Naive thymus-derived CD4-positive, alpha-beta T cell (primary cell): ENCODE measurements around the gene NDUFAB1. TPM values are rescaled to one million over a fixed set of nuclear protein-coding genes. Genes with fewer than 3 reads are reported as not detected.

Experiments used
- ATAC-seq: fragments of 150-1000 bp; cut with Tn5 transposase; 2 replicates; pipeline ENCODE4 v1.10.0; 2021; ENCODE audit warnings: mild to moderate bottlenecking, moderate library complexity
- CTCF ChIA-PET: fragments of 350-600 bp; sonication (Branson Sonifier 250); formaldehyde crosslinking; loops from one replicate; lab custom pipeline; 2021; ENCODE audit warnings: antibody characterized with exemption; lab: Charles Lee
- POLR2A ChIA-PET: fragments of 350-600 bp; sonication (Branson Sonifier 250); formaldehyde crosslinking; loops from one replicate; lab custom pipeline; 2021; ENCODE audit warnings: antibody characterized with exemption, inconsistent platforms; lab: Charles Lee
- DNase-seq, 9 donors: peaks; one replicate each; pipeline versions ENCODE4 v3.0.0 to v3.0.0-alpha.2; 2020 to 2022; ENCODE audit warnings: mixed read lengths in 1 of 9
- H3K27ac ChIP-seq: one replicate; pipeline ENCODE4 v1.7.0; 2013; ENCODE audit warnings: mild to moderate bottlenecking, low read depth, low read length, moderate library complexity
- H3K27me3 ChIP-seq, 2 donors: one replicate each; pipeline ENCODE4 v1.7.0; 2013; ENCODE audit warnings: low read length in 2 of 2, mild to moderate bottlenecking in 2 of 2, moderate library complexity in 2 of 2; ENCODE audit not compliant: control insufficient read depth in 2 of 2, insufficient read depth in 2 of 2
- H3K36me3 ChIP-seq, 3 experiments: 1 replicate in 2 of 3; 2 replicates in 1 of 3; pipeline ENCODE4 v1.7.0; 2013; ENCODE audit warnings: low read length in 3 of 3, mild to moderate bottlenecking in 3 of 3, moderate library complexity in 1 of 3; ENCODE audit not compliant: insufficient read depth in 3 of 3, control insufficient read depth in 2 of 3
- H3K4me1 ChIP-seq, 2 donors: one replicate each; pipeline ENCODE4 v1.7.0; 2013; ENCODE audit warnings: low read length in 2 of 2, mild to moderate bottlenecking in 2 of 2, moderate library complexity in 1 of 2; ENCODE audit not compliant: control insufficient read depth in 2 of 2, insufficient read depth in 2 of 2
- H3K4me3 ChIP-seq: 2 replicates; pipeline ENCODE4 v1.7.0; 2013; ENCODE audit warnings: mild to moderate bottlenecking, low read length
- H3K9me3 ChIP-seq, 3 experiments: 1 replicate in 2 of 3; 2 replicates in 1 of 3; pipeline ENCODE4 v1.7.0; 2013; ENCODE audit warnings: low read length in 3 of 3; ENCODE audit not compliant: control insufficient read depth in 2 of 3
- H3K27ac Mint-ChIP-seq, 9 donors: one replicate each; pipeline ENCODE4 v1.8.0; 2020 to 2022; ENCODE audit warnings: mixed read lengths in 9 of 9, mild to moderate bottlenecking in 8 of 9, moderate library complexity in 5 of 9, inconsistent platforms in 2 of 9
- H3K27me3 Mint-ChIP-seq, 5 donors: one replicate each; pipeline ENCODE4 v1.8.0; 2021 to 2022; ENCODE audit warnings: mixed read lengths in 5 of 5, mild to moderate bottlenecking in 1 of 5
- H3K36me3 Mint-ChIP-seq, 5 donors: one replicate each; pipeline ENCODE4 v1.8.0; 2020 to 2022; ENCODE audit warnings: mixed read lengths in 5 of 5, mild to moderate bottlenecking in 3 of 5, inconsistent platforms in 1 of 5
- H3K4me1 Mint-ChIP-seq, 7 donors: one replicate each; pipeline ENCODE4 v1.8.0; 2020 to 2022; ENCODE audit warnings: mixed read lengths in 7 of 7, mild to moderate bottlenecking in 3 of 7, inconsistent platforms in 1 of 7
- H3K4me3 Mint-ChIP-seq, 10 donors: one replicate each; pipeline ENCODE4 v1.8.0; 2020 to 2022; ENCODE audit warnings: mild to moderate bottlenecking in 10 of 10, mixed read lengths in 10 of 10, moderate library complexity in 6 of 10, inconsistent platforms in 2 of 10
- H3K9me3 Mint-ChIP-seq, 11 donors: one replicate each; pipeline ENCODE4 v1.8.0; 2020 to 2022; ENCODE audit warnings: mixed read lengths in 11 of 11, mild to moderate bottlenecking in 4 of 11, inconsistent platforms in 1 of 11, moderate library complexity in 1 of 11
- intact Hi-C, 2 donors: fragments of 100-400 bp; cut with micrococcal nuclease; formaldehyde crosslinking; loops; one replicate each; pipeline ENCODE4 v1.15.1; 2023
- polyA plus RNA-seq, 2 donors: library from polyadenylated mRNA; unstranded; fragments of 300-500 nt; fragmentation: Illumina TruSeq; gene quantifications; one replicate each; pipeline ENCODE4 v1.2.3, GENCODE V29; 2021
- total RNA-seq, 6 experiments: library from RNA in 5 of 6; stranded (reverse) in 5 of 6; gene quantifications; 1 replicate in 5 of 6; 2 replicates in 1 of 6; pipeline ENCODE4 v1.2.3 and lab custom pipeline; 2021 to 2026

NDUFAB1 gene
- total and polyA plus RNA-seq, 7 experiments from 2014 or later: 24.2 to 209 (median 39.9) TPM

- Histone ChIP-seq H3K27ac (no peak overlapping the region), H3K9me3 (no peaks in the 10 kb centered on the region), H3K27me3 (no peaks in the 10 kb centered on the region), H3K4me3 (no peak overlapping the region), H3K4me1 (peaks cover 7 to 8% of the 10 kb centered on the region in 2 donors), H3K36me3 (peaks cover 8 to 76% (median 32%) of the 10 kb centered on the region in 3 experiments)
- Mint-ChIP-seq H3K27ac (peak overlapping the region in 1 of 9 donors; percentile 44), H3K27me3 (no peaks in the 10 kb centered on the region), H3K9me3 (no peaks in the 10 kb centered on the region), H3K36me3 (peaks cover 13 to 59% (median 21%) of the 10 kb centered on the region in 5 donors), H3K4me1 (peaks cover 8 to 35% (median 22%) of the 10 kb centered on the region in 7 donors), H3K4me3 (peak overlapping the region in 1 of 10 donors; percentile 74)
- CTCF ChIA-PET: no interaction called here
- intact Hi-C loops: no loop called here
- POLR2A ChIA-PET: no interaction called here
- DNase-seq (no peak), ATAC-seq (no peak)
Observed at GRCh38 chr16:23562505-23562904, 33.6 kb downstream of the NDUFAB1 start.

DNA sequence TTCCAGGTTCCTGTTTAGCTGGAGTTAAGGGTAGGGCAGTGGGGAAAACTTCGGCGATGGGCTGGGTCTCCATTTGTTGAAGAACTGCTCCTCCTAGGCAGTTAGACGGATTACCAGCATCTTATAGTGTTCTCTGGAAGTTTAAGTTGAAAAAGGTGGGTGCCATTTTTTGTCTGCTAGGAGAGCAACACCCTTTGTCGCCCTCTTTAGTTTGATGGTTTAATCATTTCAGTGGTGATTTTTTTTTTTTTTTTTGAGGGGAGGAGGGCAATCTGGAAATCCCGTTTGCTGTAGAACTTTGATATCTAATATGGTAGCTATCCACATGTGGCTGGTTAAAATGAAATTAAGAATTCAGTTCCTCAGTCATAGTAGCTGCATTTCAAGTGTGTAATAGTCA, 34.5 kb downstream of the NDUFAB1 start:
- Mint-ChIP-seq H3K27me3 (no peaks in the 10 kb centered on the region), H3K36me3 (peaks cover 13 to 50% (median 18%) of the 10 kb centered on the region in 5 donors), H3K27ac (peak overlapping the region in 1 of 9 donors; percentile 24), H3K4me3 (peak overlapping the region in 1 of 10 donors; percentile 45), H3K4me1 (peaks cover 12 to 40% (median 27%) of the 10 kb centered on the region in 7 donors), H3K9me3 (no peaks in the 10 kb centered on the region)
- Histone ChIP-seq H3K36me3 (peaks cover 8 to 73% (median 23%) of the 10 kb centered on the region in 3 experiments), H3K9me3 (no peaks in the 10 kb centered on the region), H3K27ac (no peak overlapping the region), H3K4me3 (no peak overlapping the region), H3K27me3 (no peaks in the 10 kb centered on the region), H3K4me1 (peaks cover 11 to 12% of the 10 kb centered on the region in 2 donors)
- intact Hi-C loops: no loop called here
- ATAC-seq (no peak), DNase-seq (no peak)
- ChIA-PET POLR2A (no interaction called here), CTCF (interaction anchor here (0.6 kb wide), 1 partner anchor 1486 kb away, joined by 6 read pairs; no protein-coding TSS in a partner anchor)

DNA sequence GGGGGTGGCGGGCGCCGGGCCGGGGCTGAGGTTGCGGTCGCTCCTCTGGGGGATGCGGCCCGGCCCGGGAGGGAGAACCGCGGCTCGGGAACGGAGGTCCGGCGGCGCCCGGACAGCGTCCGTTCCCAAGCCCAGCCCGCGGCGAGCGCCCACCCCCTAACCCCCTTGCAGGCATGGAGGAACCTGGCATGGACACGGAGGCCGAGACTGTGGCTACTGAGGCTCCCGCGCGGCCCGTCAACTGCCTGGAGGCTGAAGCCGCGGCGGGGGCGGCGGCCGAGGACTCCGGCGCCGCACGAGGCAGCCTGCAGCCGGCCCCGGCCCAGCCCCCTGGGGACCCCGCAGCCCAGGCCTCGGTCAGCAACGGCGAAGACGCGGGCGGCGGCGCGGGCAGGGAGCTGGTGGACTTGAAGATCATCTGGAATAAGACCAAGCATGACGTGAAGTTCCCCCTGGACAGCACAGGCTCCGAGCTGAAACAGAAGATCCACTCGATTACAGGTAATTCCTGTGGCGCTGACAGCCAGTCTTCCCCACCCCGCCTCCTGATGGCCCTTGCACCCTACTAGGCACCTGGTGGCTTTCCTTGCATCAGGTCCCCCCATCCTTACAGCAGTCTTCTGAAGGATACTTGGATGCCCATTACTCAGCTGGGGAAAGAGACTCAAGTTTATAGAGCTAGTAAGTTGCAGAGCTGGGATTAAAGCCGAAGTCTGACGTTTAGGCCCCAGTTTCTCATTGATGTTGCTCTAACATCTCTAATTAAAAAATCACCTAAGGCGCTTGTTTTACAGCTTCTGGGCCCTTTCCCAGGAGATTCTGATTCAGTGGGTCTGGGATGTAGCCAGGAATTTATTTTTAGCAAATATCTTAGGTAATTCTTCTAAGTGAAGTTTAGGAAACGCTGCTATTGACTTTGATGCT, 38.1 kb downstream of the NDUFAB1 start:
- peaks cover 15 to 17% of the 10 kb centered on the region in 2 donors for H3K4me1 ChIP-seq
- Mint-ChIP-seq H3K27ac (peak overlapping the region; percentile 85 to 96 (median 94)), H3K36me3 (peaks cover 0 to 25% (median 5%) of the 10 kb centered on the region in 5 donors), H3K4me1 (peaks cover 14 to 45% (median 36%) of the 10 kb centered on the region in 7 donors), H3K9me3 (no peaks in the 10 kb centered on the region), H3K4me3 (peak overlapping the region; percentile 92 to 97 (median 93)), H3K27me3 (no peaks in the 10 kb centered on the region)
- H3K4me3 ChIP-seq: peak overlapping the region; percentile 98
- peaks cover 0 to 44% (median 11%) of the 10 kb centered on the region in 3 experiments for H3K36me3 ChIP-seq
- H3K27me3 ChIP-seq: no peaks in the 10 kb centered on the region
- peak overlapping the region; percentile 85 for H3K27ac ChIP-seq
- H3K9me3 ChIP-seq: no peaks in the 10 kb centered on the region
- intact Hi-C loops: loop anchor here (1.0 to 5.0 kb wide), 8 partner anchors 38 to 1366 kb away; partner anchors contain the start of genes COG7 (in 2 of the 2), DCTN5 (in 2 of the 2), GGA2 (in 2 of the 2) and NDUFAB1 (in 2 of the 2)
- ChIA-PET CTCF (no interaction called here), POLR2A (interaction anchor here (0.5 to 1.5 kb wide), 7 partner anchors 24 to 98 kb away, joined by 3 to 5 read pairs (median 3); partner anchors contain the start of genes DCTN5, GGA2 and PALB2)
- DNase-seq: peak in 5 of 9 donors; percentile 3 to 19 (median 16)
- ATAC-seq: peak; percentile 21

- peaks cover 0 to 17% (median 5%) of the 10 kb centered on the region in 5 donors for H3K36me3 Mint-ChIP-seq
- H3K4me3 Mint-ChIP-seq: peak within 1 kb of the TSS; percentile 92 to 97 (median 93)
- H3K9me3 ChIP-seq: no peaks in the 10 kb centered on the region
- H3K27ac Mint-ChIP-seq: peak within 1 kb of the TSS; percentile 85 to 96 (median 94)
- ChIA-PET CTCF (no interaction called here), POLR2A (interaction anchor here (0.8 to 1.5 kb wide), 4 partner anchors 35 to 84 kb away, joined by 3 to 5 read pairs (median 4); partner anchors contain the start of genes DCTN5, GGA2 and PALB2)
- DNase-seq (peak; percentile 91 to 99 (median 95)), ATAC-seq (peak; percentile 92)
- peaks cover 15 to 17% of the 10 kb centered on the region in 2 donors for H3K4me1 ChIP-seq
- H3K27me3 Mint-ChIP-seq: no peaks in the 10 kb centered on the region
- intact Hi-C loops: loop anchor here (1.0 to 5.0 kb wide), 8 partner anchors 39 to 1365 kb away; partner anchors contain the start of genes COG7 (in 2 of the 2), DCTN5 (in 2 of the 2), GGA2 (in 2 of the 2) and NDUFAB1 (in 2 of the 2)
- H3K27ac ChIP-seq: peak within 1 kb of the TSS; percentile 85
- peaks cover 14 to 45% (median 36%) of the 10 kb centered on the region in 7 donors for H3K4me1 Mint-ChIP-seq
- no peaks in the 10 kb centered on the region for H3K9me3 Mint-ChIP-seq
- H3K36me3 ChIP-seq: peaks cover 3 to 44% (median 4%) of the 10 kb centered on the region in 3 experiments
- H3K4me3 ChIP-seq: peak within 1 kb of the TSS; percentile 98
- H3K27me3 ChIP-seq: no peaks in the 10 kb centered on the region
Observed at GRCh38 chr16:23556881-23557778, 39.0 kb downstream of the NDUFAB1 start, which contains the start of the genes EARS2 and UBFD1. EARS2 (minus strand) TSS chr16:23557350; CDS start chr16:23557343, 7 bp downstream. UBFD1 (plus strand) TSS chr16:23557727; CDS start chr16:23557743, 16 bp downstream.

DNA sequence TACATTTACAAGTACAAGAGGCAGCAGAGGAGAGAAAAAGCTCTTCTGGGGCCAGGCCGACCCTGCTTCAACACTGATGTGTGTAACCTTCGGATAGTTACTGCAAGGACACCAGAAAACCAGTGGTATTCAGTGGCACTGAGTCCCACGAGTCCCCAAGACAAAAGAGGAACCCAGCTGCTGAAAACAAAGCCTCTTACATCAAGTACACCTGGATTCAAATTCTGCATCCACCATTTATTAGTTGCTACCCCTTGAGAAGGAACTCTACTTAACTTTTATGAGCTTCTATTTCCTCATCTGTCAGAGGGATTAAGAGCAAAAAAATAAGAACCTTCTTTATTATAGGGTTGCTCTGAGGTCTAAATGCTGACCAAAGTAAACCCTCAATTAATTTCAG, 41.6 kb downstream of the NDUFAB1 start:
- intact Hi-C loops: no loop called here
- Mint-ChIP-seq H3K4me1 (peaks cover 14 to 32% (median 26%) of the 10 kb centered on the region in 7 donors), H3K27me3 (no peaks in the 10 kb centered on the region), H3K4me3 (no peak overlapping the region), H3K9me3 (peaks cover 0 to 2% (median 0%) of the 10 kb centered on the region in 11 donors), H3K36me3 (peaks cover 0 to 19% (median 8%) of the 10 kb centered on the region in 5 donors), H3K27ac (no peak overlapping the region)
- Histone ChIP-seq H3K36me3 (peaks cover 4 to 44% (median 12%) of the 10 kb centered on the region in 3 experiments), H3K4me3 (no peak overlapping the region), H3K9me3 (no peaks in the 10 kb centered on the region), H3K27ac (no peak overlapping the region), H3K4me1 (peaks cover 15 to 17% of the 10 kb centered on the region in 2 donors), H3K27me3 (no peaks in the 10 kb centered on the region)
- ChIA-PET POLR2A (interaction anchor here (1.2 kb wide), 1 partner anchor 45 kb away, joined by 3 read pairs; no protein-coding TSS in a partner anchor), CTCF (no interaction called here)
- ATAC-seq (no peak), DNase-seq (no peak)
